Activated T-cell treated with anti-CD3 and anti-CD28 coated beads for 48 hours (primary cell): ENCODE data around the gene LTK.

Source experiments
- DNase-seq: peaks from one replicate; pipeline ENCODE4 v3.0.0-alpha.2; 2020; ENCODE audit warnings: low read depth

The LTK gene

GRCh38 chr15:41513506-41514227, at the start of gene LTK:
LTK (minus strand) TSS chr15:41513827; CDS start chr15:41513709, 118 bp downstream.
- DNase-seq, result no peak

- no peak for DNase-seq
Measured at GRCh38 chr15:41562784-41563198, 49.2 kb upstream of the LTK start.

GRCh38 chr15:41562244-41562643, 48.6 kb upstream of the LTK start:
- no peak for DNase-seq

- DNase-seq, result no peak
Measured at GRCh38 chr15:41561777-41562145, 48.1 kb upstream of the LTK start.

GRCh38 chr15:41561104-41561776, 47.6 kb upstream of the LTK start:
- DNase-seq, result no peak

- no peak for DNase-seq
Measured at GRCh38 chr15:41560572-41560874, 46.9 kb upstream of the LTK start.

GRCh38 chr15:41559239-41559782, 45.7 kb upstream of the LTK start:
- DNase-seq, result no peak

GRCh38 chr15:41558400-41559238, 45.0 kb upstream of the LTK start, which contains the start of gene TYRO3:
TYRO3 (plus strand) TSS chr15:41559212; CDS start chr15:41559258, 46 bp downstream.
- DNase-seq, result peak; percentile 70

- DNase-seq, result peak; percentile 70
Measured at GRCh38 chr15:41557673-41558399, 44.2 kb upstream of the LTK start.

- no peak for DNase-seq
Measured at GRCh38 chr15:41556677-41557076, 43.0 kb upstream of the LTK start.

- DNase-seq, result no peak
Measured at GRCh38 chr15:41554915-41555314, 41.3 kb upstream of the LTK start.

GRCh38 chr15:41554343-41554742, 40.7 kb upstream of the LTK start:
- DNase-seq, result no peak

- no peak for DNase-seq
Measured at GRCh38 chr15:41553731-41554130, 40.1 kb upstream of the LTK start.

- no peak for DNase-seq
Measured at GRCh38 chr15:41550066-41550775, 36.6 kb upstream of the LTK start.

- no peak for DNase-seq
Measured at GRCh38 chr15:41546851-41547786, 33.5 kb upstream of the LTK start.

- no peak for DNase-seq
Measured at GRCh38 chr15:41545218-41545617, 31.6 kb upstream of the LTK start.

GRCh38 chr15:41544650-41545015, 31.0 kb upstream of the LTK start:
- DNase-seq, result no peak

- DNase-seq, result no peak
Measured at GRCh38 chr15:41543521-41543870, 29.9 kb upstream of the LTK start.

GRCh38 chr15:41536866-41537265, 23.2 kb upstream of the LTK start:
- DNase-seq, result no peak

- DNase-seq, result no peak
Measured at GRCh38 chr15:41535544-41535943, 21.9 kb upstream of the LTK start.
